Hepatocyte (in vitro differentiated cells): Measurements from ENCODE around the gene GRIA1. TPM values are rescaled to one million over a fixed set of nuclear protein-coding genes. Genes with fewer than 3 reads are reported as not detected.

ENCODE experiments used
- DNase-seq: peaks from one replicate; pipeline ENCODE4 v3.0.0-alpha.2; 2016; ENCODE audit warnings: low spot score
- H2AFZ ChIP-seq: fragments of 200-600 bp; sonication (generic); 2 replicates; pipeline ENCODE4 v1.6.0; 2016; ENCODE audit warnings: antibody characterized with exemption, mild to moderate bottlenecking
- H3K27ac ChIP-seq: fragments of 200-600 bp; sonication (generic); 2 replicates; pipeline ENCODE4 v1.5.1; 2016; ENCODE audit warnings: mild to moderate bottlenecking
- H3K27me3 ChIP-seq: fragments of 200-600 bp; sonication (generic); 2 replicates; pipeline ENCODE4 v1.6.1; 2016
- H3K36me3 ChIP-seq: fragments of 200-600 bp; sonication (generic); replicated peaks from 2 replicates; pipeline ENCODE4 v1.5.1; 2016; ENCODE audit warnings: low read depth; ENCODE audit not compliant: insufficient read depth
- H3K4me1 ChIP-seq: fragments of 200-600 bp; sonication (generic); 2 replicates; pipeline ENCODE4 v1.5.1; 2016; ENCODE audit warnings: mild to moderate bottlenecking, moderate library complexity; ENCODE audit not compliant: insufficient read depth
- H3K4me2 ChIP-seq: fragments of 200-600 bp; sonication (generic); 2 replicates; pipeline ENCODE4 v1.6.0; 2016
- H3K4me3 ChIP-seq: fragments of 200-600 bp; sonication (generic); 2 replicates; pipeline ENCODE4 v1.5.1; 2016; ENCODE audit warnings: mild to moderate bottlenecking
- H3K79me2 ChIP-seq: fragments of 200-600 bp; sonication (generic); 2 replicates; pipeline ENCODE4 v1.6.0; 2017; ENCODE audit warnings: mild to moderate bottlenecking
- H3K9me2 ChIP-seq: fragments of 200-600 bp; sonication (generic); replicated peaks from 2 replicates; pipeline ENCODE4 v1.6.0; 2017; ENCODE audit warnings: mild to moderate bottlenecking; ENCODE audit not compliant: insufficient read depth
- H3K9me3 ChIP-seq: fragments of 200-600 bp; sonication (generic); 2 replicates; pipeline ENCODE4 v1.5.1; 2016; ENCODE audit warnings: low read depth, mild to moderate bottlenecking
- H4K20me1 ChIP-seq: fragments of 200-600 bp; sonication (generic); 2 replicates; pipeline ENCODE4 v1.6.0; 2016; ENCODE audit warnings: mild to moderate bottlenecking; ENCODE audit not compliant: insufficient read depth, poor library complexity, severe bottlenecking
- EZH2 ChIP-seq: fragments of 200-600 bp; sonication (generic); IDR thresholded peaks from 2 replicates; pipeline ENCODE4 v1.6.1; 2016; ENCODE audit warnings: antibody characterized with exemption, mild to moderate bottlenecking, borderline replicate concordance
- EZH2phosphoT487 ChIP-seq: fragments of 200-600 bp; sonication (generic); IDR thresholded peaks from one replicate; pipeline ENCODE4 v1.6.1; 2018; ENCODE audit warnings: antibody characterized with exemption, mild to moderate bottlenecking, low read depth, moderate library complexity; ENCODE audit not compliant: unreplicated experiment, severe bottlenecking
- WGBS: methylation state at CpG from one replicate; pipeline ENCODE4 v1.1.6; 2016; ENCODE audit warnings: low lambda C conversion rate; ENCODE audit errors: missing lambda C conversion rate; 5-methylcytosine and 5-hydroxymethylcytosine counted together
- polyA plus RNA-seq: library from polyadenylated mRNA; unstranded; fragments of >200 nt; fragmentation: Nextera tagmentation; extraction: Ambion mirVana; gene quantifications from 2 replicates; pipeline ENCODE4 v1.2.1, GENCODE V29; 2016
- total RNA-seq: library from RNA; depleted of rRNA; stranded (reverse); fragments of >200 nt; gene quantifications from 2 replicates; pipeline ENCODE4 v1.2.3, GENCODE V29; 2014
- TF ChIP-seq, protein P1 (sequence below): fragments of 200-600 bp; sonication (generic); IDR thresholded peaks from 2 replicates; pipeline ENCODE4 v1.5.1; 2016; ENCODE audit warnings: antibody characterized with exemption, mild to moderate bottlenecking; ENCODE audit not compliant: poor library complexity

GRIA1 gene
- total and polyA plus RNA-seq, 2 experiments from 2014 or later: 0.29 to 0.50 TPM

DNA sequence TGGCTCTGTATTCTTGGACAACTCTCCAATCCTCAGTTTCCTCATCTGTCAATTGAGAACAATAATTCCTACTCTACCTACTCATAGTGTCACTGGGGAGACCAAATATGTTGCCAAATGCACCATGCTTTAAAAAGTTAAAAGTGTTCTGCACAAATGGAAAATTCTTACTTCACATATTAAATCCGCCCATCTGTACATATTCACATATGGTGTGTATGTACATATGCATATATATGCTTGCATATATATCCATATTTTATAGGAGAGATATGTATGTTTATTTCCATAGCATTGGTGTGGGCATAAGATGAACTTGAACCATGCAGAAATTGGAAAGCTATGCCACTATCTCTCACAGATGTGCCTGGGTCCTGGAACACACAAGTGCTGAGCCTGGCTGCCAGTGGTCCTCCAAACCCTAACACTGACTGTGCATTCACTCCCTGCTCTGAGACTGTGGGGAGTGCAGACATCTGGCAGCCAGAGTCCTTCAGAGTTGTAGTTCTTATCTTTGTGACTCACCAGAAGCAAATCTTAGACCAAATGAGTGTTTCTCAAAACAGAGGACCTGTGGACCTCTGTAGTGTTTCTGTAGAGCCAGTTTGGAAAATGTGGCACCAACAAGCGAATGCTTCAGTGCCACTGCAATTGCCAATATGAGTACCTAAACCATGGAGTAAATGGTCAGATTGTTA lies 168.7 kb downstream of the GRIA1 start:
- 72% methylated on average over 2 of the region's 2 CpGs for WGBS
- no peaks in the 10 kb centered on the region for H4K20me1 ChIP-seq
- TF ChIP-seq EZH2phosphoT487: no peak
- no peak for TF ChIP-seq EZH2
- TF ChIP-seq, protein P1, sequence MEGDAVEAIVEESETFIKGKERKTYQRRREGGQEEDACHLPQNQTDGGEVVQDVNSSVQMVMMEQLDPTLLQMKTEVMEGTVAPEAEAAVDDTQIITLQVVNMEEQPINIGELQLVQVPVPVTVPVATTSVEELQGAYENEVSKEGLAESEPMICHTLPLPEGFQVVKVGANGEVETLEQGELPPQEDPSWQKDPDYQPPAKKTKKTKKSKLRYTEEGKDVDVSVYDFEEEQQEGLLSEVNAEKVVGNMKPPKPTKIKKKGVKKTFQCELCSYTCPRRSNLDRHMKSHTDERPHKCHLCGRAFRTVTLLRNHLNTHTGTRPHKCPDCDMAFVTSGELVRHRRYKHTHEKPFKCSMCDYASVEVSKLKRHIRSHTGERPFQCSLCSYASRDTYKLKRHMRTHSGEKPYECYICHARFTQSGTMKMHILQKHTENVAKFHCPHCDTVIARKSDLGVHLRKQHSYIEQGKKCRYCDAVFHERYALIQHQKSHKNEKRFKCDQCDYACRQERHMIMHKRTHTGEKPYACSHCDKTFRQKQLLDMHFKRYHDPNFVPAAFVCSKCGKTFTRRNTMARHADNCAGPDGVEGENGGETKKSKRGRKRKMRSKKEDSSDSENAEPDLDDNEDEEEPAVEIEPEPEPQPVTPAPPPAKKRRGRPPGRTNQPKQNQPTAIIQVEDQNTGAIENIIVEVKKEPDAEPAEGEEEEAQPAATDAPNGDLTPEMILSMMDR: no peak
- DNase-seq: peak; percentile 34
- H3K4me2 ChIP-seq: no peak overlapping the region
- H2AFZ ChIP-seq: no peak overlapping the region
- no peaks in the 10 kb centered on the region for H3K79me2 ChIP-seq
- no peaks in the 10 kb centered on the region for H3K9me3 ChIP-seq
- no peaks in the 10 kb centered on the region for H3K4me1 ChIP-seq
- no peak overlapping the region for H3K4me3 ChIP-seq
- H3K36me3 ChIP-seq: no peaks in the 10 kb centered on the region
- no peaks in the 10 kb centered on the region for H3K9me2 ChIP-seq
- H3K27me3 ChIP-seq: no peaks in the 10 kb centered on the region
- H3K27ac ChIP-seq: no peak overlapping the region

DNA sequence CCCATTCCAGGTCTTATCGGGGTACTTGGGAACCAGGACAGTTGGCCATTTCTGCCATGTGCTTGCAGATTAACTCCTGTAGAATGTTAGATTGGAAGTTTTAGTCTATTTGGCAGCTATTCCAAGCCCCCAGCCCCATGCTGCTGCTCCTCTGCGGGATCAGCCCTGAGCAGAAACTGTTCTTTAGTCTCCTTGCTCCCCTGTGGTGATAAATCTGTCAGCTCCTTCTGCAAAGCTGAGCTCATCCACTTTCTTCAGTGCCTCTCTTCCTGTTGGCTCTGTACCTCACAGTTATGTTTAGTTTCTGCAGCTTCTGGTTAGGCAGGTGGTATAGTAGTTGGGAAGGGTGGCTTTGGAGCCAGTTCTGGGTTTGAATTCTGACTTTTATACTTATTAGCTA lies 170.4 kb downstream of the GRIA1 start:
- H3K27me3 ChIP-seq: no peaks in the 10 kb centered on the region
- H3K79me2 ChIP-seq: no peaks in the 10 kb centered on the region
- H3K27ac ChIP-seq: no peak overlapping the region
- DNase-seq: no peak
- H3K4me1 ChIP-seq: no peaks in the 10 kb centered on the region
- 62% methylated on average over 2 of the region's 2 CpGs for WGBS
- H3K4me3 ChIP-seq: no peak overlapping the region
- no peaks in the 10 kb centered on the region for H3K9me2 ChIP-seq
- H3K36me3 ChIP-seq: no peaks in the 10 kb centered on the region
- no peaks in the 10 kb centered on the region for H4K20me1 ChIP-seq
- no peak overlapping the region for H3K4me2 ChIP-seq
- no peak overlapping the region for H2AFZ ChIP-seq
- TF ChIP-seq, protein P1: no peak
- TF ChIP-seq EZH2phosphoT487 (no peak), EZH2 (no peak)
- H3K9me3 ChIP-seq: no peaks in the 10 kb centered on the region

DNA sequence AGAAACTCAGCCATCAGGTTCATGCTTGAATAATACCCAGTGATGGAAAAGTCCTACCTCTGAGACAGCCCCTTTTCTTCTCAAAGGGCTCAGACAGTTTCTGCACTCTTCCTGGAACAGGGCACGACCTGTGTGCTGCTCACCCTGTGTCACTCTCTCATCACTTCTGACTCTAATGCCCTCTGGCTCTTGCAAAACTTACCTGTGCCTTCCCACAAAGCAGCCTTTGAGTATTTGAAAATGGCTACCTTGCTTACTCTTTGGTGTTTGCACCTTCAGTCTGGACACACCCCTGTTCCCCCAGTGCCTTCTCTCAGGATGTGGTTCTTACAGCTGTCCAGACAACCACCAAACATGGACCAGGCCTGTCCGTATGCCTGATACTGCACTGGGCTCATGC lies 171.4 kb downstream of the GRIA1 start:
- H2AFZ ChIP-seq: no peak overlapping the region
- WGBS: 85% methylated on average over 2 of the region's 2 CpGs

More for the DNA sequence above, 171.4 kb downstream of the GRIA1 start:
- DNase-seq: no peak
- Histone ChIP-seq H3K4me2 (no peak overlapping the region), H3K9me3 (no peaks in the 10 kb centered on the region), H3K27me3 (no peaks in the 10 kb centered on the region), H3K4me1 (no peaks in the 10 kb centered on the region), H3K9me2 (no peaks in the 10 kb centered on the region), H4K20me1 (no peaks in the 10 kb centered on the region), H3K27ac (no peak overlapping the region), H3K79me2 (no peaks in the 10 kb centered on the region), H3K36me3 (no peaks in the 10 kb centered on the region), H3K4me3 (no peak overlapping the region)
- no peak for TF ChIP-seq EZH2
- no peak for TF ChIP-seq EZH2phosphoT487
- TF ChIP-seq, protein P1: no peak
